HG03457 (cell line): ENCODE measurements around the gene IFT81.
"Not testable (repeated sequence)": the region's sequence is repeated elsewhere in the genome, so short reads cannot be mapped to it uniquely, and the experiment has no call there.

Source experiments
- ATAC-seq: cut with Tn5 transposase; IDR thresholded peaks from one replicate; pipeline ENCODE4 v1.9.1; 2021; ENCODE audit warnings: moderate number of reproducible peaks; ENCODE audit not compliant: unreplicated experiment

Gene IFT81

DNA sequence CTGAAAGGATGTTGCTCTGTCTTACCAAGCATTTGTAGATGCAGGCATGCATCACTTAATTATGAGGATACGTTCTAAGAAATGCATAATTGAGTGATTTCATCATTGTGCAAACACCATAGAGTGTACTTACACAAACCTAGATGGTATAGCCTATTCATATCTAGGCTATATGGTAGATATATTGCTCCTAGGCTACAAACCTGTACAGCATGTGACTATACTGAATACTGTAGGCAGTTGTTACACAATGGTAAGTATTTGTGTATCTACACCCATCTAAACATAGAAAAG is 75.9 kb downstream of the IFT81 start:
- ATAC-seq = no peak

DNA sequence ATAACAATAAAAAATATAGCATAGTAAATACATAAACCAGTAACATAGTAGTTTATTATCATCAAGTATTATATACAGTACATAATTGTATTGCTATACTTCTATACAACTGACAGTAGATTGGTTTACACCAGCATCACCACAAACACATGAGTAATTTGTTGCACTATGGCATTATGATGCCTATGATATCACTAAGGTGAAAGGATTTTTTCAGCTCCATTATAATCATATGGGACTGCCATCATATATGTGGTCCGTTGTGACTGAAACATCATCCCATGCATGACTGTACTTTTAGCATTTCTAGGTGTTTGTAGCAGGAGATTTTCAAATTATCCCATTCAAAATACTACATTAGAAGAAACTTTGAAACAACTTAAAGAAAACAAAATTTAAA is 77.8 kb downstream of the IFT81 start:
- no peak for ATAC-seq

- no peak for ATAC-seq
Measured at GRCh38 chr12:110203546-110203945, 79.4 kb downstream of the IFT81 start.

- no peak for ATAC-seq
Measured at GRCh38 chr12:110205931-110206330, 81.8 kb downstream of the IFT81 start.

DNA sequence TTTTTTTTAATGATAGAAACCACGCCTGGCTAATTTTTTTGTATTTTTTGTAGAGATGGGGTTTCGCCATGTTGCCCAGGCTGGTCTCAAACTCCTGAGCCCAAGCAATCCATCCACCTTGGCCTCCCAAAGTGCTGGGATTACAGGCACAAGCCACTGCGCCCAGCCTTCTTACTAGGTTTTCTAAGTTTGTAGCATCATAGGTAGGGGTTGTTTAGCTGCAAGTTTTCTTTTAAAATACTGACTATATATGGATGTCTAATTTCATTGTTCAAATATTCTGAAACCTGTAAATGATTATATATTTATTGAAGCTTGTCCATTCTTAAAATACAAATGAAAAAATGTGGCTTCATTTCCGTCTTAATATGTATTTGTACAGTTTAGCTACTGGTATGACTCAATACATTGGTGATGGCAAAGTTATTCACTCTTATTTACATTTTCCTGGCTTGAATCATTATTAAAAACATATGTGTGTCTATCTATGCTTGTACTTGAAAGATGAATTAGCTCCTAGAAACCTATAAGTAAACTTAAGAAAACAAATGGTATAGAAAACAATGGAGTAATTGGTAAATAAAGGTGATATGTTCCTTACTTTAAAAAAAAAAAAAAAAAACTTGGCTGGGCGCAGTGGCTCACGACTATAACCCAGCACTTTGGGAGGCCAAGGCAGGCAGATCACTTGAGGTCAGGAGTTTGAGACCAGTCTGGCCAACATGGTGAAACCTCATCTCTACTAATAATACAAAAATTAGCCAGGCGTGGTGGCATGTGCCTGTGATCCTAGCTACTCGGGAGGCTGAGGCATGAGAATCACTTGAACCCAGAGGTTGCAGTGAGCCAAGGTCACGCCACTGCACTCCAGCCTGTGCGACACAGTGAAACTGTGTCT is 87.7 kb downstream of the IFT81 start:
- ATAC-seq = not testable (repeated sequence)

- no peak for ATAC-seq
Measured at GRCh38 chr12:110217996-110218674, 94.0 kb downstream of the IFT81 start.

- ATAC-seq = no peak
Measured at GRCh38 chr12:110222027-110222426, 97.9 kb downstream of the IFT81 start.

DNA sequence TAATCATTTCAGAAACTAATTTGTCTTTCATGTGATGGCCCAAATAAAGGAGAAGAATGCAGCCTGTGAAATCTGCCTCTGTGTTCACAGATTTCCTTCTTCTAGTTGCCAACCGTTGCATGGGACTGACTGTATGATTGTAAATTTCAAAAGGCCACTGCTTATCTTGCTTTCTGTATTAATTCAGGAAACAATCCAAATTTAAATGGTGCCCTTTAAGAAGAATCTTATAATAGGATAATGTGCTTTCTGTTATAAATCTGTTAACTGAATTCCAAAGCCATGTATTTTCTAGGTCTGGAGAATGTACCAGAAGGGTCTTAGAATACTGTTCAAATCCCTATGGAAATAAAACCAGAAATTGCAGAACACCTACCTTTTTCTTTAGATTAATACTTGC is 98.3 kb downstream of the IFT81 start:
- no peak for ATAC-seq

- ATAC-seq = no peak
Measured at GRCh38 chr12:110223777-110224378, 99.7 kb downstream of the IFT81 start.

GRCh38 chr12:110224379-110225304 is 100.5 kb downstream of the IFT81 start:
- no peak for ATAC-seq

- ATAC-seq = no peak
Measured at GRCh38 chr12:110227138-110227537, 103.0 kb downstream of the IFT81 start.

DNA sequence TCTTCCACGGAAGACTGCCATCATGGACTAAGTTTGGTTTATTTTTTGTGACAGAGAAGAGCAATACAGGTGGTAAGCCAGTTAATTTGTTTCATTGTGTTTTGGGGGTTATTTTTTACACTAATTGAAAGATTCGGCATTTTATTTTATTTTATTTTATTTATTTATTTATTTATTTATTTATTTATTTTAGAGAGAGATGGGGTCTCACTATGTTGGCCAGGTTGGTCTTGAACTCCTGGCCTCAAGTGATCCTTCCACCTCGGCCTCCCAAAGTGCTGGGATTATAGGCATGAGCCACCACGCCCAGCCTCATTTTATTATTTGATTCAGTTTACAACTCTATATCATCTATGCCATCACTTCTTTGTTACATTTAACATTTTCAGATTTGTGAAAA is 104.2 kb downstream of the IFT81 start:
- ATAC-seq = not testable (repeated sequence)

DNA sequence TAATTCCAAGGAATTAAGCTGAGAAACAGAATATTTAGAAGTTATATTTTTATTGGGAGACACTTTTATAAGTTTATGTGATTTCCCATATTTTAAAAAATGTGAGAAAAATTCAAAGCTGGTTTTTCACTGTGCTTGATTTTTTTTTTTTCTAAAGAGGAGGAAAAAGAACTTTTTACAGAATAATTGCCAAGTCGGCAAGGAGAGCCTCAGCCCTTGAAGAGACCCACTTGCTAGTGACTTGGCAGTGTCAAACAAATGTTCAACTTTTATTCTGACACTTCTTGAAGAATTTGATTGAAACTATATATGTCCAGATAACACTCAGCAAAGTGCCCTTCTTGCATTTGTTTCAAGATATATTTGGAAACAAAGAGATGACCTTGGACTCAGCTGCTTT is 104.6 kb downstream of the IFT81 start:
- ATAC-seq = no peak

GRCh38 chr12:110229409-110229808 is 105.3 kb downstream of the IFT81 start:
- no peak for ATAC-seq

DNA sequence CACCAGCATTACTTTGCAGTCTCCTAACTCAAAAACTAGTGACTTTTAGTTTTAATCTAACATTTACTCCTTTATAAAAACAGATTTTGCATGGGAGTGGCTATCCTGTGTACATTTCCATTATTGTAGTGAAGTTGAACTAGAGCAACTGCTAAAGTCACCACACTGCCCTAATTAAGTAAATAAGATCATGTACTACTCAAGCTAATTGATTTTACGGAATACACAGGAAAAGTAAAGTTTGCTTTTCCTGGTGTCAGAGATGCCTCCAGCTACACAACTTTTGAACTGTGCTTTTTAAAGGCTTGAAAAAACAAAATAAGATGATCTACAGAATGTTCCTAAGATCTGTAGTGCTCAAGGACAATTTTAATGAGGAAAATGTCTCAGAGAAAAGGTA is 106.5 kb downstream of the IFT81 start:
- no peak for ATAC-seq

GRCh38 chr12:110233212-110233903 is 109.2 kb downstream of the IFT81 start:
- no peak for ATAC-seq

DNA sequence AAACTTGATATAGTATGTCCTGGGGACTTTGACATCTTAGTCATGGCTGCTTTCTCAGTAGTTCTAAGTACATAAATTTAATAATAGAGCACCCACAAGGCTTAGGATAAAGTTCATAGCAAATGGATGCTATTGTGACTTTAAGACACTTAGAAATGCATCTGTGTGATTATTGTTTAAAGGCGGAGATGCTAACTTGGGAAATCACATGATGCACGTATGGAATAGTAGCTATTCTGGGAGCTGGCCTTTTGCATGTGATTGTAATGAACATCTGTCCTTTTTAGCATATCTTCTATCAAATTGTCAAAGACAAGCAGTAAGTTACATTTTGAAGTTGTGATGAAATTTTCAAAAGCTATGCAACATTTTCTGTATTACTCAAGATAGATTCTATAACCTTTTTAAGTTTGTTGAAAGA is 110.2 kb downstream of the IFT81 start:
- no peak for ATAC-seq

DNA sequence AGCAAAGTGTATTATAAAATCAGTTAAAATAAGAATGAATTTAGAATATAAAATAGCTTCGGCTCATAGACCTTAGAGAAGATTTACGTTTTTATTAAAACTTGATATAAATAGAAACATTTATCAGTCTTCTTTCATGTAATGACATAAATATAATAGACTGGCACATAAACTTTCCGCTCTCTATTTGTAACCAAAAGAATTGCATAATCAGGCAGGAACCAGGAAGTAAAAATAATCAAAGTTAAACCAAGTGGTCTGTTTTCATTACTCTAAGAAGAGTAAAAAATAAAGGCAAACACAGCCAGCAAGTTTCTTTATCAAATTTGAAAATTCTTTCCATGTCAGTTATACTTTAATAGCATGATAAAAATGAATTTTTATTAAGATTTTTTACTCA is 110.6 kb downstream of the IFT81 start:
- no peak for ATAC-seq

- no peak for ATAC-seq
Measured at GRCh38 chr12:110235383-110235782, 111.2 kb downstream of the IFT81 start.

GRCh38 chr12:110243227-110243626 is 119.1 kb downstream of the IFT81 start:
- ATAC-seq = no peak
